ENCODE data around the gene PROB1.
"Not testable (repeated sequence)": the region's sequence is repeated elsewhere in the genome, so short reads cannot be mapped to it uniquely, and the experiment has no call there.

The PROB1 gene

DNA sequence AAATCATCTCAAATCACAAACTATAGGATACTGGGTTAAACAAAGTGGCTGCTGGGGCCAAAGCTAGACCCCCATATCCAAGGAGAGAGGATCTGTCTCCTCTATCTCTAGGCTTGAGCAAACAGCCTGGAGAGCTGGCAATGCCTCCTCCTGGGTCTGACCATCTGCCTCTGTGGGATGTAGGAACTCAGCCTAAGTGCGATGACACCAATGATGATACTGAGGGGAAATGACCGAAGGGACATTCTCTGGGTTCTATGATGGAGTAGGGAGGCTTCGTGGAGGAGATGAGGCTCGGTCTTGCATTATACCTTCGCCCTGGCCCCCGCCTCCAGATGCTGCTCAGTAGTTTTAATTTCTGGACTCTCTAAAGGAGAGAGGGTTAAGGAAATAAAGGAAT lies 18.2 kb upstream of the PROB1 start:
- Histone ChIP-seq H3K4me1 (ENCODE audit: control insufficient read depth, insufficient read depth, low read length) (no peaks in the 10 kb centered on the region), H3K36me3 (ENCODE audit: control insufficient read depth, insufficient read depth, low read length) (peaks cover 9% of the 10 kb centered on the region), H3K27me3 (ENCODE audit: control insufficient read depth, insufficient read depth, low read length) (no peaks in the 10 kb centered on the region), H3K9me3 (ENCODE audit: control insufficient read depth, insufficient read depth, low read depth, low read length) (no peaks in the 10 kb centered on the region), H3K9ac (ENCODE audit: low read length) (no peak overlapping the region), H3K27ac (ENCODE audit: low read depth, low read length) (no peak overlapping the region), H3K4me3 (ENCODE audit: low read depth, low read length) (no peak overlapping the region)

GRCh38 chr5:139410993-139411828 lies 16.3 kb upstream of the PROB1 start:
- Histone ChIP-seq H3K4me1 (ENCODE audit: control insufficient read depth, insufficient read depth, low read length) (no peaks in the 10 kb centered on the region), H3K36me3 (ENCODE audit: control insufficient read depth, insufficient read depth, low read length) (peaks cover 4% of the 10 kb centered on the region), H3K9me3 (ENCODE audit: control insufficient read depth, insufficient read depth, low read depth, low read length) (no peaks in the 10 kb centered on the region), H3K27me3 (ENCODE audit: control insufficient read depth, insufficient read depth, low read length) (no peaks in the 10 kb centered on the region), H3K27ac (ENCODE audit: low read depth, low read length) (no peak overlapping the region), H3K9ac (ENCODE audit: low read length) (no peak overlapping the region), H3K4me3 (ENCODE audit: low read depth, low read length) (no peak overlapping the region)

GRCh38 chr5:139410121-139410992 lies 15.5 kb upstream of the PROB1 start:
- no peak overlapping the region for H3K9ac ChIP-seq (ENCODE audit: low read length)
- H3K27ac ChIP-seq (ENCODE audit: low read depth, low read length), result no peak overlapping the region
- H3K36me3 ChIP-seq (ENCODE audit: control insufficient read depth, insufficient read depth, low read length), result peaks cover 4% of the 10 kb centered on the region
- H3K9me3 ChIP-seq (ENCODE audit: control insufficient read depth, insufficient read depth, low read depth, low read length), result no peaks in the 10 kb centered on the region
- no peaks in the 10 kb centered on the region for H3K4me1 ChIP-seq (ENCODE audit: control insufficient read depth, insufficient read depth, low read length)
- no peaks in the 10 kb centered on the region for H3K27me3 ChIP-seq (ENCODE audit: control insufficient read depth, insufficient read depth, low read length)
- no peak overlapping the region for H3K4me3 ChIP-seq (ENCODE audit: low read depth, low read length)

DNA sequence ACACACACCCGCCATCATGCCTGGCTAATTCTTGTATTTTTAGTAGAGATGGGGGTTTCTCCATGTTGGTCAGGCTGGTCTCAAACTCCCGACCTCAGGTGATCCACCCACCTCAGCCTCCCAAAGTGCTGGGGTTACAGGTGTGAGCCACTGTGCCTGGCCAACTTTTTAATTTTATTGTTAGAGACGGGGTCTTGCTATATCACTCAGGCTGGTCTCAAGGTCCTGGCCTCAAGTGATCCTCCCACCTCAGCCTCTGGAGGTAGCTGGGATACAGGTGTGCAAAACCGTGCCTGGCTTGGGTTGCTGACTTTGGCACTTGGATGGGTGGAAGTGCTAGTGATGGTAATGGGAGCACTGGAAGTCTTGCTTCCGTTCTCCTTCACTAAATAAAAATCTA lies 14.2 kb upstream of the PROB1 start:
- not testable (repeated sequence) for H3K27me3 ChIP-seq (ENCODE audit: control insufficient read depth, insufficient read depth, low read length); H3K4me3 ChIP-seq (ENCODE audit: low read depth, low read length); H3K4me1 ChIP-seq (ENCODE audit: control insufficient read depth, insufficient read depth, low read length); H3K27ac ChIP-seq (ENCODE audit: low read depth, low read length); H3K9me3 ChIP-seq (ENCODE audit: control insufficient read depth, insufficient read depth, low read depth, low read length); H3K9ac ChIP-seq (ENCODE audit: low read length); H3K36me3 ChIP-seq (ENCODE audit: control insufficient read depth, insufficient read depth, low read length)

DNA sequence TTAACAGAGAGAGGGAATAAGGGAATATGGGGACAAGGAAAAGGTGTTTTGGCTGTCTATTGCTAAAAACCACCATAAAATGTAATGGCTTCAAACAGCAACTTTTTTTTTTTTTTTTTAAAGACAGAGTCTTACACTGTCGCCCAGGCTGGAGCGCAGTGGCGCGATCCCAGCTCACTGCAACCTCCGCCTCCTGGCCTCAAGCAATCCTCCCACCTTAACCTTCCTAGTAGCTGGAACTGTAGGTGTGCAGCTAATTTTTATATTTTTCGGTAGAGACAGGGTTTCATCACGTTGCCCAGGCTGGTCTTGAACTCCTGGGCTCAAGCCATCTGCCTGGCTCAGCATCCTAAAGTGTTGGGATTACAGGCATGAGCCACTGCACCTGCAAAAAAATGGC lies 13.3 kb upstream of the PROB1 start:
- Histone ChIP-seq H3K27ac (ENCODE audit: low read depth, low read length) (no peak overlapping the region), H3K4me3 (ENCODE audit: low read depth, low read length) (no peak overlapping the region), H3K4me1 (ENCODE audit: control insufficient read depth, insufficient read depth, low read length) (peaks cover 11% of the 10 kb centered on the region), H3K27me3 (ENCODE audit: control insufficient read depth, insufficient read depth, low read length) (no peaks in the 10 kb centered on the region), H3K9me3 (ENCODE audit: control insufficient read depth, insufficient read depth, low read depth, low read length) (no peaks in the 10 kb centered on the region), H3K9ac (ENCODE audit: low read length) (no peak overlapping the region), H3K36me3 (ENCODE audit: control insufficient read depth, insufficient read depth, low read length) (no peaks in the 10 kb centered on the region)

DNA sequence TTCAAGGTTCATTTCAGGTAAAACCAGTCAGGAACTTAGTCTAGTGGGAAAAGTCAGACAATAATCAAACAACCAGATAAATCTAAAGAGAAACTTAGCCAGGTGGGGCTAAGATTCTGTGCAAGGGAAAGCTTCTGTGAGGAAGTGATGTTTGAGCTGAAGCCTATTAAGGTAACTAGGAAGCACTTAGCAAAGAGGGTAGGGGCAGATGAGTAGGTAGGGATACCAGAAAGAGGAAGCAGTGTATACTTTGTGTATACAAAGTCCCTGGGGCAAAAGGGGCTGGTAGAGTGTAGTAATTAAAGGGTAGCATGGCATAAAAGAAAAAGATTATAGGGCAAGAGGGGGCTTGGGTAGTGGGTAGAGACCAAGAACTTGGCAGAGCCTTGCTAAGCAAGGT lies 12.6 kb upstream of the PROB1 start:
- no peak overlapping the region for H3K9ac ChIP-seq (ENCODE audit: low read length)
- H3K9me3 ChIP-seq (ENCODE audit: control insufficient read depth, insufficient read depth, low read depth, low read length), result no peaks in the 10 kb centered on the region
- H3K4me1 ChIP-seq (ENCODE audit: control insufficient read depth, insufficient read depth, low read length), result peaks cover 14% of the 10 kb centered on the region
- H3K36me3 ChIP-seq (ENCODE audit: control insufficient read depth, insufficient read depth, low read length), result no peaks in the 10 kb centered on the region
- no peaks in the 10 kb centered on the region for H3K27me3 ChIP-seq (ENCODE audit: control insufficient read depth, insufficient read depth, low read length)
- no peak overlapping the region for H3K27ac ChIP-seq (ENCODE audit: low read depth, low read length)
- no peak overlapping the region for H3K4me3 ChIP-seq (ENCODE audit: low read depth, low read length)

DNA sequence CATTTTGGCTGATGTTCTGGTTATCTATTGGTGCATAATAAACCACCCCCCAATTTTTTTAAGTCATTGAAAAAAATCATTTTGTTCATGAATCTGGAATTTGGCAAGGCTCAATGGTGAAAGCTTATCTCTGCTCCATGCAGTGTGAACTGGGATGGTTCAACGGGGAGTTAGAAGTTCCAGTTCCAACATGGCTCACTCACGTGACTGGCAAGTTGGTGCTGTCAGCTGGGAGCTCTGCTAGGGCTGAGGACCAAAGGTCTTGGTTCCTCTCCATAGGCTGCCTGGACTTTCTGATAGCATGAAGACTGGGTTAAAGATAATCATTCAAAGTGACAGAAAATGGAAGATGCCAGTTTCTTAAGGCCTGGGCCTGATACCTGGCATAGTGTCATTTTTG lies 12.1 kb upstream of the PROB1 start:
- peaks cover 14% of the 10 kb centered on the region for H3K4me1 ChIP-seq (ENCODE audit: control insufficient read depth, insufficient read depth, low read length)
- no peaks in the 10 kb centered on the region for H3K36me3 ChIP-seq (ENCODE audit: control insufficient read depth, insufficient read depth, low read length)
- H3K9ac ChIP-seq (ENCODE audit: low read length), result no peak overlapping the region
- H3K27me3 ChIP-seq (ENCODE audit: control insufficient read depth, insufficient read depth, low read length), result no peaks in the 10 kb centered on the region
- no peaks in the 10 kb centered on the region for H3K9me3 ChIP-seq (ENCODE audit: control insufficient read depth, insufficient read depth, low read depth, low read length)
- no peak overlapping the region for H3K4me3 ChIP-seq (ENCODE audit: low read depth, low read length)
- H3K27ac ChIP-seq (ENCODE audit: low read depth, low read length), result no peak overlapping the region

DNA sequence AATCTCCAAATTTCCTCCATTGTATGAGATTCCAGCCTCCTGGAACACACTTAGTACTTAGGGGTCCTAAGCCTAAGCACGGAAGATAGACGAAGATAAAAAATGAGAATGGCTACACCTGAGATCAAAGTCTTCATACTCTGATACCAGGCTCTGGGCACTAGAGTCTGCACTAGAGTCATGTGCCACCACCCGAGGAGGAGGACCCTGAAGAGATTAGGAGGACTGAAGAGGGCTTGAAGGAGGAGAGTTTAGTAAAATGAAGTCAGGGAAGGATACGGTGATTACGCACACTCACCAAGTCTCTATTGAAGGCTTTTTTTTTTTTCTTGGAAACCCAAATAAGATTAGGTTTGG lies 9.6 kb upstream of the PROB1 start:
- Histone ChIP-seq H3K27me3 (ENCODE audit: control insufficient read depth, insufficient read depth, low read length) (no peaks in the 10 kb centered on the region), H3K4me3 (ENCODE audit: low read depth, low read length) (peak overlapping the region; percentile 85), H3K36me3 (ENCODE audit: control insufficient read depth, insufficient read depth, low read length) (peaks cover 13% of the 10 kb centered on the region), H3K9ac (ENCODE audit: low read length) (peak overlapping the region; percentile 47), H3K4me1 (ENCODE audit: control insufficient read depth, insufficient read depth, low read length) (peaks cover 14% of the 10 kb centered on the region), H3K9me3 (ENCODE audit: control insufficient read depth, insufficient read depth, low read depth, low read length) (no peaks in the 10 kb centered on the region), H3K27ac (ENCODE audit: low read depth, low read length) (peak overlapping the region; percentile 70)

DNA sequence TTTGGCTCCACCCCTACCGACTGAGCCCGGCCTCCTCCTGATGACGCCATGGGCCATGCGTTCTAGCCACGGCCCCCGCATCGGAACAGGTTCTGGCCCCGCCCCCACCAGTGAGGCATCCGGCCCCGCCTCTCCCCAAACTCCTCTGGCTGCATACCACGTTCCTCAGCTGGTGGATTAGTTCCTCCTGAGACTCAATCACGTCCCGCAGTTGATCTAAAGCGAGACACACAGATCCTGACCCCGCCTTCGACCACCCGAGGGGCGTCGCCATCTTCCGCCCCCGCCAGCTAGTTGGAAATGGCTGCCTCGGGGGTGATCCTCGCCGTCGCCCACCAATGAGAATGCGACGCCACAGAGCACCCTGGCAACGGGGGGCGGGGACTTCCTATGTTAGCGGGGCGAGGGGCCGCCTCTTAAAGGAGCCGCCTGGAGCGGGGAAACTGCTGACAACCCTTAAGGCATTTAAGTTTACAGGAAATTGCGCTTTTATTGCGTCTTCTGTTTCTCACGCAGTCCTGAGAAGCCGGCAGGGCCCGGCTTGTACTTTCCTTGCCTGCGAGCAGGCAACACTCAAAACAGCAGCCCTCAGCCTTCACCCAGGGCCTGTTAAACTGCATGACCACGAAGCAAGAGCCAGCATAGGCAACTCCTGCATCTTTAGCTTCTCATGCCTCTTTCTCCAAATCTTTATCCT lies 9.0 kb upstream of the PROB1 start, which contains the start of gene SPATA24:
Gene SPATA24 (minus strand): TSS at position 303 of the 697 bp plus-strand sequence. CDS start 29 bp downstream, at position 274.
- Histone ChIP-seq H3K36me3 (ENCODE audit: control insufficient read depth, insufficient read depth, low read length) (peaks cover 15% of the 10 kb centered on the region), H3K4me1 (ENCODE audit: control insufficient read depth, insufficient read depth, low read length) (peaks cover 14% of the 10 kb centered on the region), H3K9me3 (ENCODE audit: control insufficient read depth, insufficient read depth, low read depth, low read length) (no peaks in the 10 kb centered on the region), H3K9ac (ENCODE audit: low read length) (peak within 1 kb of the TSS; percentile 90), H3K27me3 (ENCODE audit: control insufficient read depth, insufficient read depth, low read length) (no peaks in the 10 kb centered on the region), H3K4me3 (ENCODE audit: low read depth, low read length) (peak within 1 kb of the TSS; percentile 85), H3K27ac (ENCODE audit: low read depth, low read length) (peak within 1 kb of the TSS; percentile 70)

DNA sequence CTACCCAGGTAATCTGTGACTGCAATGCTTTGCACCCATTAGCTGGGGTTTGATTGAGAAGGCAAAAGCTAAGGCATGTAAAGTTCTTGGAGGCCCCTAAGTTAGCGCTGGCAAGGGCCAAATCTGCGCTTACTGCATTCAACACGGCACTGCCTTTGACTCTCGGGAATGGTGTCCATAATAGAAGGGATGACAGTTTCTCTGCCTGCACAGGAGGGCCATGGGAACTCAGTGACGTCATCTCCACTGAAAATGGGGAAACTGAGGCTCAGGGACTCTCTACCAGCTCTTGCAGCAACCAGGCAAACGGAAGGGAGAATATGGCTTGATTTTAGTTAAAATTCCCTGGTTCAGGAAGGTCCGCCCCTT lies 8.5 kb upstream of the PROB1 start:
- peak overlapping the region; percentile 70; the same call in 1 of the 2 replicates for H3K27ac ChIP-seq (ENCODE audit: low read depth, low read length)
- H3K36me3 ChIP-seq (ENCODE audit: control insufficient read depth, insufficient read depth, low read length), result peaks cover 15% of the 10 kb centered on the region
- H3K4me1 ChIP-seq (ENCODE audit: control insufficient read depth, insufficient read depth, low read length), result peaks cover 14% of the 10 kb centered on the region
- peak overlapping the region; percentile 85 for H3K4me3 ChIP-seq (ENCODE audit: low read depth, low read length)
- no peaks in the 10 kb centered on the region for H3K9me3 ChIP-seq (ENCODE audit: control insufficient read depth, insufficient read depth, low read depth, low read length)
- peak overlapping the region; percentile 90 for H3K9ac ChIP-seq (ENCODE audit: low read length)
- H3K27me3 ChIP-seq (ENCODE audit: control insufficient read depth, insufficient read depth, low read length), result no peaks in the 10 kb centered on the region

Data from HUES6 (cell line).